Cerebellar nuclear complex (tissue), 1 donor: Measurements from ENCODE around the gene AMBRA1.

Source experiments
- DNase-seq, 2 experiments: peaks; one replicate each; lab custom pipeline; 2025; lab: John Stamatoyannopoulos, UW

The AMBRA1 gene

GRCh38 chr11:46367244-46367915, 226.4 kb downstream of the AMBRA1 start:
- DNase-seq = no peak

GRCh38 chr11:46366661-46367161, 227.1 kb downstream of the AMBRA1 start:
- no peak for DNase-seq

GRCh38 chr11:46366260-46366659, 227.6 kb downstream of the AMBRA1 start:
- no peak for DNase-seq

- no peak for DNase-seq
Observed at GRCh38 chr11:46364791-46365190, 229.0 kb downstream of the AMBRA1 start.

GRCh38 chr11:46364056-46364455, 229.8 kb downstream of the AMBRA1 start:
- no peak for DNase-seq

GRCh38 chr11:46363455-46364005, 230.3 kb downstream of the AMBRA1 start:
- no peak for DNase-seq

- no peak for DNase-seq
Observed at GRCh38 chr11:46363031-46363407, 230.8 kb downstream of the AMBRA1 start.

- DNase-seq = no peak
Observed at GRCh38 chr11:46362156-46363030, 231.4 kb downstream of the AMBRA1 start.

GRCh38 chr11:46361283-46362155, 232.3 kb downstream of the AMBRA1 start:
- DNase-seq = no peak

- no peak for DNase-seq
Observed at GRCh38 chr11:46360878-46361277, 232.9 kb downstream of the AMBRA1 start.

GRCh38 chr11:46359953-46360352, 233.9 kb downstream of the AMBRA1 start:
- DNase-seq = no peak

GRCh38 chr11:46357483-46357936, 236.3 kb downstream of the AMBRA1 start:
- DNase-seq = peak in 1 of 2 experiments; percentile 21

- no peak for DNase-seq
Observed at GRCh38 chr11:46356924-46357482, 236.8 kb downstream of the AMBRA1 start.

- DNase-seq = no peak
Observed at GRCh38 chr11:46353698-46354097, 240.1 kb downstream of the AMBRA1 start.

GRCh38 chr11:46352063-46352841, 241.6 kb downstream of the AMBRA1 start:
- no peak for DNase-seq

- no peak for DNase-seq
Observed at GRCh38 chr11:46351606-46352005, 242.2 kb downstream of the AMBRA1 start.

GRCh38 chr11:46351148-46351547, 242.7 kb downstream of the AMBRA1 start:
- no peak for DNase-seq

GRCh38 chr11:46350695-46351094, 243.1 kb downstream of the AMBRA1 start:
- no peak for DNase-seq

- DNase-seq = no peak
Observed at GRCh38 chr11:46348566-46349401, 245.0 kb downstream of the AMBRA1 start.
